Right lobe of liver (tissue), 6 donors: ENCODE data around the gene MAP7D2. TPM values are rescaled to one million over a fixed set of nuclear protein-coding genes. Genes with fewer than 3 reads are reported as not detected.

Source experiments
- ATAC-seq, 4 donors: fragments of 200-7000 bp; cut with Tn5 transposase; one replicate each; pipeline ENCODE4 v1.9.1; 2020; ENCODE audit warnings: mild to moderate bottlenecking in 4 of 4, moderate library complexity in 4 of 4
- DNase-seq, 3 donors: peaks; one replicate each; pipeline ENCODE4 v3.0.0-alpha.2; 2020
- H3K27ac ChIP-seq, 3 donors: fragments of 200-600 bp; one replicate each; pipeline ENCODE4 v1.8.0; 2022
- H3K27me3 ChIP-seq, 2 donors: fragments of 200-600 bp; one replicate each; pipeline ENCODE4 v1.8.0; 2022
- H3K36me3 ChIP-seq, 4 donors: fragments of 200-600 bp; sonication (generic) in 1 of 4; one replicate each; pipeline versions ENCODE4 v1.5.1 to v1.8.0; 2017 to 2022; ENCODE audit warnings: control low read depth in 1 of 4
- H3K4me1 ChIP-seq, 4 donors: fragments of 200-600 bp; sonication (generic) in 1 of 4; one replicate each; pipeline versions ENCODE4 v1.5.1 to v1.8.0; 2017 to 2022; ENCODE audit warnings: control low read depth in 1 of 4
- H3K4me3 ChIP-seq, 3 donors: fragments of 200-600 bp; one replicate each; pipeline ENCODE4 v1.8.0; 2022
- H3K9me3 ChIP-seq, 4 donors: fragments of 200-600 bp; sonication (generic) in 1 of 4; one replicate each; pipeline versions ENCODE4 v1.5.1 to v1.8.0; 2017 to 2022; ENCODE audit warnings: control low read depth in 1 of 4
- POLR2A ChIP-seq: fragments of 450-650 bp; IDR thresholded peaks from one replicate; pipeline ENCODE4 v1.6.1; 2017; ENCODE audit warnings: antibody characterized with exemption, mild to moderate bottlenecking
- WGBS: methylation state at CpG from one replicate; pipeline ENCODE4 v1.1.6; 2018; ENCODE audit warnings: low coverage, low lambda C conversion rate; ENCODE audit not compliant: insufficient coverage; ENCODE audit errors: missing lambda C conversion rate; 5-methylcytosine and 5-hydroxymethylcytosine counted together
- intact Hi-C, 2 donors: fragments of 100-400 bp; cut with DNase I; formaldehyde crosslinking; loops; one replicate each; pipeline versions ENCODE4 v1.11.2 to v1.14.1; 2022
- total RNA-seq, 6 experiments: library from RNA; depleted of rRNA in 2 of 6; stranded (reverse); fragments of >200 nt in 2 of 6; fragmentation: NEBNext Ultra II Directional in 3 of 6; extraction: Animal tissue kit (Norgen Biotek cat#: 25700) in 3 of 6; gene quantifications; one replicate each; pipeline versions ENCODE4 v1.1.0 to v1.2.4, GENCODE V29; 2016 to 2023
- TF ChIP-seq, protein P1 (sequence below), 4 donors: fragments of 200-600 bp in 3 of 4; fragments of 450-650 bp in 1 of 4; IDR thresholded peaks; one replicate each; pipeline versions ENCODE4 v1.5.1 to v1.8.0; 2016 to 2022; ENCODE audit warnings: antibody characterized with exemption in 4 of 4, mild to moderate bottlenecking in 2 of 4
- donor health status: DM: no; HTN: yes; CAD: no.
- donor health status: DM: no; HTN: no; CAD: no.
- donor health status: DM: no; HTN: no; CAD: no.
- donor health status: DM: no; HTN: yes; CAD: no.
- donor health status: DM: no; HTN: yes; CAD: no.

MAP7D2 gene
- total RNA-seq, 6 experiments from 2014 or later = 0.11 to 0.49 (median 0.30) TPM; not detected in 2

DNA sequence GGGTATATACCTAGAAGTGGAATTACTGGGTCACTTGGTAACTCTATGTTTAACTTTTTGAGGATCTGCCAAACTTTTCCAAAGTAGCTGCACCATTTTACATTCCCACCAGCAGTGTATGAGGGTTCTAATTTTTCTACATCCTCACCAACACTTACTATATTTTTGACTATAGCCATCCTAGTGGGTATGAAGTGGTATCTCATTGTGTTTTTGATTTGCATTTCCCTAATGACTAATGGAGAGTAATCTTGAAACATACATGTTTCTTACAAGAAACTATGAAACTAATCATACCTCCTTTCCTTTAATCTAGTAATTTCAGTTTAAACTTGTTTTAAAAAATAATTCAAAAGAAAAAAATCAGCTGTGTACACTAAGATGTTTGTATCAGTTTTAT, 143.7 kb downstream of the MAP7D2 start:
- no peaks in the 10 kb centered on the region for H3K9me3 ChIP-seq
- H3K4me3 ChIP-seq = no peak overlapping the region
- H3K27ac ChIP-seq = no peak overlapping the region
- intact Hi-C loops = no loop called here
- no peaks in the 10 kb centered on the region for H3K27me3 ChIP-seq
- TF ChIP-seq, protein P1, sequence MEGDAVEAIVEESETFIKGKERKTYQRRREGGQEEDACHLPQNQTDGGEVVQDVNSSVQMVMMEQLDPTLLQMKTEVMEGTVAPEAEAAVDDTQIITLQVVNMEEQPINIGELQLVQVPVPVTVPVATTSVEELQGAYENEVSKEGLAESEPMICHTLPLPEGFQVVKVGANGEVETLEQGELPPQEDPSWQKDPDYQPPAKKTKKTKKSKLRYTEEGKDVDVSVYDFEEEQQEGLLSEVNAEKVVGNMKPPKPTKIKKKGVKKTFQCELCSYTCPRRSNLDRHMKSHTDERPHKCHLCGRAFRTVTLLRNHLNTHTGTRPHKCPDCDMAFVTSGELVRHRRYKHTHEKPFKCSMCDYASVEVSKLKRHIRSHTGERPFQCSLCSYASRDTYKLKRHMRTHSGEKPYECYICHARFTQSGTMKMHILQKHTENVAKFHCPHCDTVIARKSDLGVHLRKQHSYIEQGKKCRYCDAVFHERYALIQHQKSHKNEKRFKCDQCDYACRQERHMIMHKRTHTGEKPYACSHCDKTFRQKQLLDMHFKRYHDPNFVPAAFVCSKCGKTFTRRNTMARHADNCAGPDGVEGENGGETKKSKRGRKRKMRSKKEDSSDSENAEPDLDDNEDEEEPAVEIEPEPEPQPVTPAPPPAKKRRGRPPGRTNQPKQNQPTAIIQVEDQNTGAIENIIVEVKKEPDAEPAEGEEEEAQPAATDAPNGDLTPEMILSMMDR (IDR thresholded peaks at IDR 0.05) = no peak
- no peak for TF ChIP-seq POLR2A
- ATAC-seq = no peak
- H3K4me1 ChIP-seq = no peaks in the 10 kb centered on the region
- H3K36me3 ChIP-seq = no peaks in the 10 kb centered on the region
- no peak for DNase-seq

DNA sequence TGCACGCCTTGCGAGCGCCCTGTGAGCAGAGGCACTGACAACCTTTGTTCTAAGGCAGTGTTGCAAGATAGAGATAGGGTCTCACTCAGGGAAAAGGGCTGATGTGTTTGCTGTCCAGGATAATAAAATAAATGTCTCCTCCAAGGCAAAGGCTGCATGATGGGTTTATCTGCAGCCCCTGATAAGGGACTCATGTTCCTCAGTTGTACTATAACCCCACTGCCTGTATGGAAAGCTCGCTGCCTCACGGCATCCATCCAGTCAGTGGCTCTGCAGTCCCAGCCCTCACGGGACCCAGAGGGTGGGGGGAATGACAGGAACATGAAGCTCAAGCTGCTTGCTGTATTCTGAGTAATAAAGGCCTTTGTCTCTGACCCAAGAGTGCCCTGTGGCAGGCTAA, 148.4 kb downstream of the MAP7D2 start:
- ATAC-seq (no peak), DNase-seq (no peak)
- intact Hi-C loops = no loop called here
- no peaks in the 10 kb centered on the region for H3K9me3 ChIP-seq
- H3K27ac ChIP-seq = no peak overlapping the region
- H3K27me3 ChIP-seq = no peaks in the 10 kb centered on the region
- H3K4me1 ChIP-seq = no peaks in the 10 kb centered on the region
- H3K36me3 ChIP-seq = peaks cover 0 to 10% (median 0%) of the 10 kb centered on the region in 4 donors
- H3K4me3 ChIP-seq = no peak overlapping the region
- no peak for TF ChIP-seq POLR2A
- TF ChIP-seq, protein P1 (IDR thresholded peaks at IDR 0.05) = no peak
- WGBS = 62% methylated on average over 3 of the region's 6 CpGs

DNA sequence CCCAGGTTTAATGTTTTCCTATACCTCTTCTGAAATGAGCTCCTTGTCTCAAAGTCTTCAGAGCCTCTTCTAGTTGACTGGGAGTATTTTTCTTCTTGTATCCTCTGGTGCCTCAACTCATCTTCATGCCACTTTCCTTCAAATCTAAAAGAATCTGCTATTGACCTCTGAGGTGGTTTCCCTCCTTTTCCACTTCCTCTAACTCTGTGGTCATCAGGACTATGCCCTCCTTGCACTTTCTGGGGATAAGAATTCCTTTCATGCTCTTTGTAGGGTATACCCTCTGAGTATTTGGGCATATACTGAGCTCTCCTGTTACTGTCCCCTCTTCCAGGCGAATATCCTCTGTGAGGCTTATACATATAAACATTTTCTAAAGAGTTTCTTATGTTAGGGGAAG, 150.7 kb downstream of the MAP7D2 start:
- H3K4me3 ChIP-seq = no peak overlapping the region
- intact Hi-C loops = no loop called here
- H3K36me3 ChIP-seq = peaks cover 0 to 10% (median 0%) of the 10 kb centered on the region in 4 donors
- ATAC-seq = no peak
- no peak overlapping the region for H3K27ac ChIP-seq
- 70% methylated on average over 1 of the region's 1 CpG for WGBS
- DNase-seq = no peak
- H3K9me3 ChIP-seq = no peaks in the 10 kb centered on the region
- no peaks in the 10 kb centered on the region for H3K4me1 ChIP-seq
- TF ChIP-seq, protein P1 (IDR thresholded peaks at IDR 0.05) = no peak
- TF ChIP-seq POLR2A = no peak
- no peaks in the 10 kb centered on the region for H3K27me3 ChIP-seq

DNA sequence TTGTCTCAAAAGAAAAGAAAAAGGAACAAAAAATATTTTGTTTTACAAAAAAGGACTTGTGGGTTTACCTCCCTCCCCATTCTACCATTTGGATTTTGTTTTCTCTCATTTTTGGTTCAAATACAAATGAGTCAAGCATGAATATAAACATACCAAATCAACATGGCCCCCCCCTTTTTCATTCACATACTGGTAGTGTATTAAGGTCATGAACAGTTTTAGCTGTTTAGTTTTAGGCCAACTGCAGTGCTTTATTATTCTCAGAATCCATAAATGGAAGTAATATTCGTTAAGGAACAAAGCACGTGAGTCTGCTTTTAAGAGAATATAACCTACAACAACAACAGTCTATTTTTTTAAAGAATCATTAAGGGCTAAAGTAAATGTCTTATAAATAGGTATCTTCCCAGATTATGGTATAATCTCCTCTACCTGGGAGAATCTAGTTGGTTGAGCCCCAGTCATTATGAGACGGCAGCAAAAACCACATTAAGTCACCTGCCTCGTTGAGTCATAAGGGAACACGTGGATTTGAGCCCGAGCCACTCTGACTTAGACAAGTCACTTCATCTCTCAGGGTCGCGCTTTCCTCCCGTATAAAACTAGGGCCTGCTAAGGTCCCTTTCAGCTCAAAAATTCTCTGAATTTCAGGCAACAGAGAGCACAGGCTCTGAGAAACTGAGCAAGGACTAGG, 152.5 kb downstream of the MAP7D2 start:
- Histone ChIP-seq H3K36me3 (peaks cover 0 to 10% (median 0%) of the 10 kb centered on the region in 4 donors), H3K9me3 (no peaks in the 10 kb centered on the region), H3K4me3 (no peak overlapping the region), H3K27ac (no peak overlapping the region), H3K4me1 (no peaks in the 10 kb centered on the region), H3K27me3 (no peaks in the 10 kb centered on the region)
- intact Hi-C loops = no loop called here
- TF ChIP-seq POLR2A = no peak
- ATAC-seq (no peak), DNase-seq (no peak)
- WGBS = 70% methylated on average over 9 of the region's 9 CpGs

DNA sequence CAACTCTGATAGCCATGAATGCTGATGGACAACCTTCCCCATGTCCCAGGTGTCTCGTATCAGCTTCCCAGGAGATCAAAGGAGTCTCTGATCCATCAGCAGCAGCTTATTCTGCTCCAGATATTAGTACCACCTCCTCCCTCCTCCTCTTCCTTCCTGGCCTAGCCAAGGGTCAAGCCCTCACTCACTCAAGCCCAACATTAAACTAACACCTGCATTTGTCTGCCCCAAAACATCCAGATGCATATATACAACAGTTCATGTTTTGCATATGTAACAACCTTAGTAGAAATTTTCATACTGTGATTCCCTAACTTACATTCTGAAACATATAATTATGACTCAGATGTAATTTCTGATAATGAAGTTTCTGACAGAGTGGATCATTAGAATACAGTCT, 155.8 kb downstream of the MAP7D2 start:
- TF ChIP-seq, protein P1 (IDR thresholded peaks at IDR 0.05) = no peak
- no peak for TF ChIP-seq POLR2A
- DNase-seq (no peak), ATAC-seq (no peak)
- Histone ChIP-seq H3K4me3 (no peak overlapping the region), H3K9me3 (no peaks in the 10 kb centered on the region), H3K4me1 (no peaks in the 10 kb centered on the region), H3K27me3 (no peaks in the 10 kb centered on the region), H3K27ac (no peak overlapping the region), H3K36me3 (peaks cover 0 to 7% (median 0%) of the 10 kb centered on the region in 4 donors)
- intact Hi-C loops = no loop called here
- whole genome bisulfite sequencing = 11% methylated on average over 1 of the region's 1 CpG
